ENCODE results near the gene ITFG2.

- TF ChIP-seq CTCF (IDR thresholded peaks at IDR 0.05), result no peak
- no peak for TF ChIP-seq TP53 (CRISPR knock-in tag; IDR thresholded peaks at IDR 0.05)
- TF ChIP-seq, protein P1, sequence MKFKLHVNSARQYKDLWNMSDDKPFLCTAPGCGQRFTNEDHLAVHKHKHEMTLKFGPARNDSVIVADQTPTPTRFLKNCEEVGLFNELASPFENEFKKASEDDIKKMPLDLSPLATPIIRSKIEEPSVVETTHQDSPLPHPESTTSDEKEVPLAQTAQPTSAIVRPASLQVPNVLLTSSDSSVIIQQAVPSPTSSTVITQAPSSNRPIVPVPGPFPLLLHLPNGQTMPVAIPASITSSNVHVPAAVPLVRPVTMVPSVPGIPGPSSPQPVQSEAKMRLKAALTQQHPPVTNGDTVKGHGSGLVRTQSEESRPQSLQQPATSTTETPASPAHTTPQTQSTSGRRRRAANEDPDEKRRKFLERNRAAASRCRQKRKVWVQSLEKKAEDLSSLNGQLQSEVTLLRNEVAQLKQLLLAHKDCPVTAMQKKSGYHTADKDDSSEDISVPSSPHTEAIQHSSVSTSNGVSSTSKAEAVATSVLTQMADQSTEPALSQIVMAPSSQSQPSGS (CRISPR knock-in tag; IDR thresholded peaks at IDR 0.05; ENCODE audit: borderline replicate concordance, low read depth), result no peak
- TF ChIP-seq, protein P2, sequence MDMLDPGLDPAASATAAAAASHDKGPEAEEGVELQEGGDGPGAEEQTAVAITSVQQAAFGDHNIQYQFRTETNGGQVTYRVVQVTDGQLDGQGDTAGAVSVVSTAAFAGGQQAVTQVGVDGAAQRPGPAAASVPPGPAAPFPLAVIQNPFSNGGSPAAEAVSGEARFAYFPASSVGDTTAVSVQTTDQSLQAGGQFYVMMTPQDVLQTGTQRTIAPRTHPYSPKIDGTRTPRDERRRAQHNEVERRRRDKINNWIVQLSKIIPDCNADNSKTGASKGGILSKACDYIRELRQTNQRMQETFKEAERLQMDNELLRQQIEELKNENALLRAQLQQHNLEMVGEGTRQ (CRISPR knock-in tag; IDR thresholded peaks at IDR 0.05), result no peak
- TF ChIP-seq NFYB (CRISPR knock-in tag; conservative IDR thresholded peaks at IDR 0.05; ENCODE audit: low read depth), result no peak
- TF ChIP-seq EMX1 (CRISPR knock-in tag; IDR thresholded peaks at IDR 0.05), result no peak
- no peak for TF ChIP-seq USF1 (CRISPR knock-in tag; IDR thresholded peaks at IDR 0.05)
- no peak for TF ChIP-seq ZBTB43 (CRISPR knock-in tag; IDR thresholded peaks at IDR 0.05)
- no peak for TF ChIP-seq ATF6 (CRISPR knock-in tag; IDR thresholded peaks at IDR 0.05)
- no peak for TF ChIP-seq ETV6 (CRISPR knock-in tag; IDR thresholded peaks at IDR 0.05)
- TF ChIP-seq, protein P3, sequence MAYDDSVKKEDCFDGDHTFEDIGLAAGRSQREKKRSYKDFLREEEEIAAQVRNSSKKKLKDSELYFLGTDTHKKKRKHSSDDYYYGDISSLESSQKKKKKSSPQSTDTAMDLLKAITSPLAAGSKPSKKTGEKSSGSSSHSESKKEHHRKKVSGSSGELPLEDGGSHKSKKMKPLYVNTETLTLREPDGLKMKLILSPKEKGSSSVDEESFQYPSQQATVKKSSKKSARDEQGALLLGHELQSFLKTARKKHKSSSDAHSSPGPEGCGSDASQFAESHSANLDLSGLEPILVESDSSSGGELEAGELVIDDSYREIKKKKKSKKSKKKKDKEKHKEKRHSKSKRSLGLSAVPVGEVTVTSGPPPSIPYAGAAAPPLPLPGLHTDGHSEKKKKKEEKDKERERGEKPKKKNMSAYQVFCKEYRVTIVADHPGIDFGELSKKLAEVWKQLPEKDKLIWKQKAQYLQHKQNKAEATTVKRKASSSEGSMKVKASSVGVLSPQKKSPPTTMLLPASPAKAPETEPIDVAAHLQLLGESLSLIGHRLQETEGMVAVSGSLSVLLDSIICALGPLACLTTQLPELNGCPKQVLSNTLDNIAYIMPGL (CRISPR knock-in tag; IDR thresholded peaks at IDR 0.05), result no peak
- no peak for TF ChIP-seq CREB1 (CRISPR knock-in tag; IDR thresholded peaks at IDR 0.05)
These were observed 30.5 kb downstream of the ITFG2 start for GRCh38 chr12:2842948-2843347.

Data from WTC11 (cell line).